Measurements from ENCODE around the gene AKR1C2.
"Not testable (repeated sequence)": the region's sequence is repeated elsewhere in the genome, so short reads cannot be mapped to it uniquely, and the experiment has no call there.

Gene AKR1C2

DNA sequence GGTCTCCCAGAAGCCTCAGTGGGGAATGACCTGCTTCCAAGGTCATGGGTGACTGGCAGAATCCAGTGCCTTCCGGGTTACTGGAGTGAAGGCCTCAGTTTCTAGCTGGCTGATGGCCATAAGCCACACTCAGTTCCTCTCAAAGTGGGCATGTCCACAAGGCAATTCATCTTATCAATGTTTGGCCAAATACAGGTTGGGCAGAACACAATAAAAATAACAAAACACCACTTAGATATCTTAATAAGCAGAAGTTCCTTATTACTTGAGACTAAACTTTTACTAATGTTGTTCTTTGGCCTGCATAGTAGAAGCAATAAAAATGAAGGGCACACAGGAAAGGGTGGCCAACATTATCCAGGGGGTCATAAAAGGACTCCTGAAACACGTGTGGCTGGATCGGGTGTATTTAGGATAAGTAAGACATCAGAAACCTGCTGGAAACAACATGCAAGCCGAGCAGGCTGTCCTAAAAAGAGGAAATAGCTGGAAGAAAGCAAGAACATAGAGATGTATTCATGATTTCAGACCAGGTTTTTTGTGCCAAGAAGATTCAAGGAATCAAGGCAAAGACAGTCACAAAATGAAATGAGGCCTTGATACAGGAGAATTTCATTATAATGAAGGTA, 19.6 kb upstream of the AKR1C2 start:
- no peak for DNase-seq

DNA sequence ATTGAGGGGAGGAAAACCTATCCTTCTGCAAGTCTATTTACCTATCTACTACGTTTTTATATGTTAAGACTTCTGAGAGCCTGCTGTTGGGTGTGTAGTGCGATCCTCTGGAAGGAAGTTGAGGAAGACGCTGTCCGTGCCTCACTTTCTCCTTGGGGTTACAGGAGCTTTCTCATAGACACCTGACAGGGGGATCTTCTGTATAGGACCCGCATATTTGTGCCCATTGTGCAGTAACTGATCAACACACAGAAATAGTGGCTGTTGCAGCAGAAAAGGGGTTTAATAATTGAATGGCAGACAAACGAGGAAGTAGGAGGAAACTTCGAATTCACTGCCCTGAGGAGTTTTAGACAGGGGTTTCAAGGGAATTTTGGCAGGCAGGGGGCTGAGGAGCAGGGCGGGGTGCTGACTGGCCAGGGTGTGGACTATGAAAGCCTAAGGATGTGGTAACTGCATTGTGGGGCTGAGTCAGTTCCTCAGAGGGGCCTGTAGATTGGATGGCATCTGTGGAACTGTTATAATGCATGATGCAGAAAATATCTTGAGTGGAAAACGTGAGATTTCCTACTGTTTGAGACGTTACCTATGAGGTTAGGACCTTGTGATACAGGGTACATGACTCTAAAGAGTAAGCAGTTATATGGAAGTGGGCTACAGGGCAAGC, 18.1 kb upstream of the AKR1C2 start:
- DNase-seq, result not testable (repeated sequence)

DNA sequence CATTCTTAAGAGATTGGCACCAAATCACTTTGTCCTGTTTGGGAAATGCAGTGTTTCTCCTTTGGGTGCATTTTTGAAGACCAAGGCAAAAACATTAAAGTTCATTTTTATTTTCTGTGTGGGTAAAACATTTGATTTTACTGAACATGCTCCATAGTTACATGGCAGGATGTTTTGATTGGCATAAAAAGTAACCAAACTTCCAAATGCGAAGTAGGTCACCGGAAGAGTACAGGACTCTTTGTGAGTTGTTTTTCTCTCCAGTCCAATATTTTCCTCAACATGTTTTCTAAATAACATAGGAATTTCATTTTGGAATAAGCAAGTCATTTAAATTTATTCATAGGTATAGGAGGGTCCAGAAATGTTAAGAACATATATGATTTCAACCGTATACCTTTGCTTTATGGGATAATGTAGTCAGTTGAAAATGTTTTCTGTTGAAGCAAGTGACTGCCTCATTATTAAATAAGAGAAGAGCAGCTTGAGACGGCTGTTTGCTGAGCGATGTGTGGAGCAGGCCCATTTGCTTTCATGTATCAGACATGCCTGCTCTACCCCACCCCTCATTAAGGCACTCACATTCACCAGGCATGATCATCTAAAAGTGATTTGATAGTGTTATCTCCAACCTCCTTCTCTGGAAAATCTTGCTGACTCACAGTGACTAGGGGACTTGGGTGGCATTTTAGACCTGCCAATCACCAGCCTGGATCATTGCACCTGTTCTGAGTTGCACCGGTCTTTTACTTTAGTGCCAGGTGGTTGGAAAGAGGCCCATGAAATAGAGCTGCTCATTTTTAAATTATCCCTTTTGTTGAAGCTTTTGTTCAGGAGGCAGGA, 16.3 kb upstream of the AKR1C2 start:
- DNase-seq, result peak; percentile 28

DNA sequence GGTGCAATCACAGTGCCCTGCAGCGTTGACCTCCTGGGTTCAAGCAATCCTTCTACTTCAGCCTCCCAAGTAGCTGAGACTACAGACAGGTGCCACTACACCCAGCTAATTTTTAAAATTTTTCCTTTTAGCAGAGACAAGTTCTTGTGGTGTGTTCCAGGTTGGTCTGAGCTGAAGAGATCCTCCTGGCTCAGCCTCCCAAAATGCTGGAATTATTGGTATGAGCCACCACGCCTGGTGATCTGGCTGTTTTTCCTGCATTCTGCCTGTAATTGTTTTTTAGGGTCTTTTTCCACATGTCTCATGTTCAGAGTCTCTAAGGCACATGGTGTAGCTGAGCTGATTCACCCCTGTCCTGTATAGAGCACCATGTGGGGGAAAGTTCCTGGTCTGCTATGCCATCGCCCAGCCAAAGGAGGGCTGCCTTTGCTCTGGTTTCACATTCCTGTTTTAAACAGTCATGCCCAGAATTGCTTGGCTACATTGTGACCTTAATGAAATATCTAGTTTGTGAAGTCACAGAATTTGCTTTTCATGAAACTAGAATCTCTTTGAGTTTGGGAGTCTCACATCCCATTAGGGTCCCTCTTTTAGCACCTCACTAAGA, 15.1 kb upstream of the AKR1C2 start:
- DNase-seq, result not testable (repeated sequence)

GRCh38 chr10:5018134-5018533, 14.5 kb upstream of the AKR1C2 start:
- no peak for DNase-seq

DNA sequence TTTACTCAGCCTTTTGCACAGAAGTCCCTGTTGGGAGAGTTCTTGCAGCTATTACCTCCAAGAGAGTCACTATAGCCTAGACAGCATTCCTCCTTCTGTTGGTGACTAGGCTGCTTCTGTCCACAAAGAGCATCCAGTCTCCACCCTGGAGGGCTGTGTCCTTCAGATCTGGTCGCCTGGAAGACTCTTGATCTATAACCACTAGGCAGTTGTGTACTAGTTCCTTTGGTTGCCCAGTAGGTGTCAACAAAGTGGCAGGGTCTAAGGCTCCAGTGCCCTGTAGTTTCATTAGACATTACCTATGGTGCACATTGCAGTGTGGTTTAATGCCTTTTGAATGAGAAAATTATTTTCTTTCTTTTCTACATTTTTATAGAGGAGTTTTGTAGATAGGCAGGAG, 11.3 kb upstream of the AKR1C2 start:
- no peak for DNase-seq

- not testable (repeated sequence) for DNase-seq
Observed at GRCh38 chr10:5014200-5014910, 10.7 kb upstream of the AKR1C2 start.

- DNase-seq, result no peak
Observed at GRCh38 chr10:5013385-5013784, 9.7 kb upstream of the AKR1C2 start.

- no peak for DNase-seq
Observed at GRCh38 chr10:5012595-5012994, 8.9 kb upstream of the AKR1C2 start.

- DNase-seq, result not testable (repeated sequence)
Observed at GRCh38 chr10:5011392-5011791, 7.7 kb upstream of the AKR1C2 start.

DNA sequence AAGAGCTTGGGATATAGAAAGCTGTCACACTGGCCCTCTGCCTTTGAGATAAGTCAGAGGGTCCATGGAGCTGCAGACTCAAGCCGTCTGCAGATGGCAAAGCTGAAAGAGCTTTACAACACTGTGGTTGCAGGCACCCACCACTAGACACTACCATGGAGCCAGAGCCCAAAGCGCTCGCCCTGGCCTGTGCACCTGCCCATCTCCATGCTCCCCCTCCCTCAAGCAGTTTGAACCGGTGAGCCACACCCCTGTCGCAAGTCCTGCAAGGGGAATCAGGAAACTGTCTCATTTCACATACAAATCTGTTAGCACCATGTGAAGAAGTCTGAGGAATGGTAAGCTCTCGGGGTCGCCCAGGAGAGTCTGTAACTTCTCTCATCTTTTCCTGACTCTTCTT, 6.4 kb upstream of the AKR1C2 start:
- DNase-seq, result not testable (repeated sequence)

- not testable (repeated sequence) for DNase-seq
Observed at GRCh38 chr10:5008857-5009548, 5.3 kb upstream of the AKR1C2 start.

GRCh38 chr10:5004501-5004900, 844 bp upstream of the AKR1C2 start:
- not testable (repeated sequence) for DNase-seq

DNA sequence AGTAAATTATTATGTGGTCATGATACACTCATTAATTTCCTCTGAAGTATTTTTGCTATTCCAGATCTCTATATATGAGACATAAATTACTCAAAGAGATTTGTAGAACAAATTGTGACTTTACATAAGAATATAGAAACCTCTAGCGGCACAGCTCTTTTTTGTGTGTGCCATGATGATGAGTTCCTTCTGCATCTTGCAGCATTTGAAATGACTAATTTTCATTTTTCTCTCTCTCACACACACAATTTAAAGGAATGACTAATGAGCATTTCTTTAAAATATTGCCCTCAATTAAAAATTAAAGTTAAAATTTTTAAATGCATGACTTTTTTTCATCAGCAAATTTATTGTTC, 351 bp upstream of the AKR1C2 start:
- DNase-seq, result not testable (repeated sequence)

DNA sequence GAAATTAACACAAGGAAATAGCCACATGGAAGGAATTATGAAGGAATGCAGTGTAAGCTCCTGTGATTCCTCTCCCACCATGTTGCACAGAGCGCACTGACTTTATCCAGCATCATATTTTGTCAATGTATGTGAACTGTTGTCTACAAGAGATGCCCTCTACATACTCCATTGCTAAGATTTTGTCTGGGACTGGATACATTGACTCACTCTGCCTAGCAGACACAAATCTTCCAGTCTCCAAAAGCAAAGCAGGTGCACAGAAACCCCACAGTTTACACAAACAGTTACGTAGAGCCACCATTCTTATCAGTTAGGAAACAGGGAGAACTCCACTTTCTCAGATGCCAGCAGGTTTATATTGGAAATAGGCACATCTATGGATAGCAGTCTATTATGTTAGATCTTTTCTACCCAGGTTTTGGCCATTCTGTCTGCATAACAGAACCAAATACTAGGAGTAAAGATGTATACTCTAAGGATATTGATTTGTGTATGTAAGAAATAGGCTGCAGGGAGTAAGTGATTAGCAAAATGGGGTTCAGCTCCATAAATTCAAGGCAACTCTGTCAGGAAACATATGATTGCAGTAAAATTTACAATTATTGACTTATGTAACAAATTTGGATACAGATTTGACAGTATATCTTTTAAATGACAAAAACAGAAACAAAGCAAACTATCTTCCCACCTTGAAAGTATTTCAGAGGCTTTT, 1.5 kb downstream of the AKR1C2 start:
- no peak for DNase-seq

DNA sequence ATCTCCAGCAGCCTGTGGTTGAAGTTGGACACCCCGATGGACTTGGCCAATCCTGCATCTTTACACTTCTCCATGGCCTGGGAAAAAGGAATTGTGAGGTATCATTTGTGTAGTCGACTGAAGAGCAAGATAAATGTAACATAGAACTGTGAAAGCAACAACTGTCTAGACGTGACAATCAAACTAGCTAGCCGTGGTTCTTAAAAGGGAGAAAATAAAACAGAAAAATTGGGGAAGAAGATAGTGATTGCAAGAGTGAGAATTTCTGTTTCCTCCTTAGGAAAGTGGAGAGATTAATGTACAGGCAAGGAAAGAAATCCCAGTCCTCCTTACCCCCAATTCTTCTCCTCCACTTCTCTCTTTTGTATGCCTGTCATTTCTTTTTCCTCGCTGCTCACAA, 5.0 kb downstream of the AKR1C2 start:
- DNase-seq, result no peak

- not testable (repeated sequence) for DNase-seq
Observed at GRCh38 chr10:4994260-4994659, 9.4 kb downstream of the AKR1C2 start.

- not testable (repeated sequence) for DNase-seq
Observed at GRCh38 chr10:4992564-4992963, 11.1 kb downstream of the AKR1C2 start.

GRCh38 chr10:4991463-4991862, 12.2 kb downstream of the AKR1C2 start:
- DNase-seq, result not testable (repeated sequence)

DNA sequence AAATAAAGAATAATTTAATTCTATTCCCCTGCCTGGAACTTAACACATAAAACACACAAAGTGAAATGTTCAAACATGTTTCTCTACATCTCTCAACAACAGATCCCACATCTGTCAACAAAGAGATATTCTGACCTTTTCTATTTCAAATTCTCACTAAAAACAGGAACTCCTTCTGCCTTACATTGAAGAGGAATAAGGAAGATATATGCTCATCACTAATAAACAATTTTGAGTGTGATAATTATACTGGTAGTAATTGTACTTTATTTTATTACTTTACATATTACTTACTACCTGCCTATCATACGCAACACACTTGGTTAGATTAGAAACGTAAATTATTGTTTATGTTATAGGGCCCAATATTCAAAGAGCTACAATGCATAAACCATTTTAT, 13.4 kb downstream of the AKR1C2 start:
- no peak for DNase-seq

- not testable (repeated sequence) for DNase-seq
Observed at GRCh38 chr10:4988000-4988641, 15.5 kb downstream of the AKR1C2 start.

Data from NCI-H2107 (cell line).